ENCODE measurements around the gene SERAC1. TPM values are rescaled to one million over a fixed set of nuclear protein-coding genes. Genes with fewer than 3 reads are reported as not detected.

The SERAC1 gene
- total RNA-seq, 4 donors from 2014 or later: 22.9 to 36.5 (median 27.8) TPM

DNA sequence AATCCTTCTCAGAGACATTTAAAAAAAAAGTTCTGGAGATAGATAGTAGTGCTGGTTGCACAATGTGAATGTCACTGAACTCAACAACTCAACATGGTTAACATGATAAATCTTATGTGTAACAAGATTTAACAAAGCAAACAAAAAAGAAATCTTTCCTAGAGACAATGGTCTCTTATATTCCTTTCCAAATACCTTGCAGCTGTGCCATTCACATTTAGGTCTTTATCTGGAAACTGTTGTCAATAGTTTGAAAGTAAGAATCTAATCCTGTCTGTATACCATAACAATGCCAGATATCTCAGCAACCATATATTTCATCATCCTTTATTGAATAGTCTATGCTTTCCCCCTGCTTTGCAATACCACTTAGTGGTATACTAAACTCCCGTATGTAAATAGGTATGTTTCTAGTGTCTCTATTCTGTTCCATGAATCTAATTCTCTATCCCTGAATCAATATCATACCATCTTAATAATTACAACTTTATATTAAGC is 2.1 kb downstream of the SERAC1 start:
- H3K27me3 ChIP-seq: no peaks in the 10 kb centered on the region
- WGBS, 2 donors (ENCODE audit: low coverage in 1 of 2): 100% methylated on average over 1 of the region's 1 CpG
- H3K4me1 ChIP-seq: peaks cover 3 to 33% (median 5%) of the 10 kb centered on the region in 3 donors
- ATAC-seq: no peak
- no peaks in the 10 kb centered on the region for H3K36me3 ChIP-seq
- no peak overlapping the region for H3K4me3 ChIP-seq
- no peak overlapping the region for H3K27ac ChIP-seq
- TF ChIP-seq POLR2AphosphoS5 (IDR thresholded peaks at IDR 0.05) (no peak), EP300 (IDR thresholded peaks at IDR 0.05) (no peak), POLR2A (IDR thresholded peaks at IDR 0.05) (no peak)
- TF ChIP-seq, protein P1, sequence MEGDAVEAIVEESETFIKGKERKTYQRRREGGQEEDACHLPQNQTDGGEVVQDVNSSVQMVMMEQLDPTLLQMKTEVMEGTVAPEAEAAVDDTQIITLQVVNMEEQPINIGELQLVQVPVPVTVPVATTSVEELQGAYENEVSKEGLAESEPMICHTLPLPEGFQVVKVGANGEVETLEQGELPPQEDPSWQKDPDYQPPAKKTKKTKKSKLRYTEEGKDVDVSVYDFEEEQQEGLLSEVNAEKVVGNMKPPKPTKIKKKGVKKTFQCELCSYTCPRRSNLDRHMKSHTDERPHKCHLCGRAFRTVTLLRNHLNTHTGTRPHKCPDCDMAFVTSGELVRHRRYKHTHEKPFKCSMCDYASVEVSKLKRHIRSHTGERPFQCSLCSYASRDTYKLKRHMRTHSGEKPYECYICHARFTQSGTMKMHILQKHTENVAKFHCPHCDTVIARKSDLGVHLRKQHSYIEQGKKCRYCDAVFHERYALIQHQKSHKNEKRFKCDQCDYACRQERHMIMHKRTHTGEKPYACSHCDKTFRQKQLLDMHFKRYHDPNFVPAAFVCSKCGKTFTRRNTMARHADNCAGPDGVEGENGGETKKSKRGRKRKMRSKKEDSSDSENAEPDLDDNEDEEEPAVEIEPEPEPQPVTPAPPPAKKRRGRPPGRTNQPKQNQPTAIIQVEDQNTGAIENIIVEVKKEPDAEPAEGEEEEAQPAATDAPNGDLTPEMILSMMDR (IDR thresholded peaks at IDR 0.05): no peak
- no peaks in the 10 kb centered on the region for H3K9me3 ChIP-seq

DNA sequence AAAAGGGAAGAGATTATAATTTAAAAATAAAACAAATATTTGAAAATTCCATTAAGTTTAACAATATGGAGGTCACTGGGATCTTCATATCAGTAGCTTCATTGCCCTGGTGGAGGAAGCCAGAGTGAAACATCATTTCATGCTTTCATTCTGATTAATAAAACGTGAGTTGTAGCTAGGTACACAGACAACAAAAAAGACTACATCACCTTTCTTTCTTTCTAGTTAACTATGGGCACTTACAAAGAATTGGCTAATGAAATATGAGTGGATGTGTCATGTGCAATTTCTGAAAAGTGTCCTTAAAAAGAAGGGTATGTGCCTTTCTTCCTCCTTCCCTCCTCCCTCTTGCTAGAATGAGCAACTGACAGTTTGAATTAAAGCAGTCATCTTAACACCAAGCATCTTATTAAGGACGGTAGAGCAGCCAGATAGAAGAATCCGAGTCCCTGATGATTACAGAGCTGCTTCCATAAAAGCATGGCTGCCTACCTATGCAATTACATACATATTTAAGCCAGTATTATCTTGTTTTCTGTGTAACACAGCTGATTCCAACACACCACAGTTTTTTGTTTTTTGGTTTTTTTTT is 3.4 kb downstream of the SERAC1 start:
- Histone ChIP-seq H3K27me3 (no peaks in the 10 kb centered on the region), H3K9me3 (no peaks in the 10 kb centered on the region), H3K27ac (no peak overlapping the region), H3K4me1 (peaks cover 0 to 26% (median 5%) of the 10 kb centered on the region in 3 donors), H3K36me3 (no peaks in the 10 kb centered on the region), H3K4me3 (no peak overlapping the region)
- WGBS, 2 donors (ENCODE audit: low coverage in 1 of 2): 85 to 86% methylated on average over 3 of the region's 3 CpGs
- no peak for ATAC-seq
- TF ChIP-seq, protein P1 (IDR thresholded peaks at IDR 0.05): no peak
- TF ChIP-seq POLR2A (IDR thresholded peaks at IDR 0.05): no peak
- TF ChIP-seq EP300 (IDR thresholded peaks at IDR 0.05): no peak
- TF ChIP-seq POLR2AphosphoS5 (IDR thresholded peaks at IDR 0.05): no peak

DNA sequence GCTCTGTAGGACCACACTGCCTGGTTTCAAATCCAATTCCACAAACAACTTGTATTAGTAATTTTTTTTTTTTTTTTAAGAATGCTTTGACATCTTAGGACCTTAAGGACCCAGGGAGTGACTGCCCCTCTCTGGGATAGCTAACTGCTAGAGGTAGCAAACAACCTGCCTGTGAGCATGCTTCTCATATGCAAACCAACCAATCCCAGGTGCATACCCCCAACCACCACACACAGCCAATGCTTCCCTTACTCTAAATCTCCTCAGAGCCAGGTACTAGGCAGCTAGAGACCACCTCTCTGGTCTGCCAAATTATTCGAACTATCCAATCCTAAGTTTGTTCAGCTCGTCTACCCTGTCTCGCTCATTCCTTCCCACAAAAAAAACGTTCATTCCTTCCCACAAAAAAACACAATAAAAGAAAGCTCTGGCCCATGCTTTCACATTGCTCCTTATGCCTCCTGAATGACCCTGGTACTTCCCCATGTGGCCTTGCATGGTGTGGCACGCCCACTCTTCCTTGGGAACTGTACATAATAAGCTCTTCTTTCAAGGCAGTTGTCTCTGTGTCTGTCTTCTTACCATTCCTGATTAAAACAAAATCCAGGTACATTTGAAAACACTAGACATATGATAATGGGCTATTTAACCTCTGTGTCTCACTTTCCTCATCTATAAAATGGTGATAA is 6.4 kb downstream of the SERAC1 start:
- no peak overlapping the region for H3K27ac ChIP-seq
- no peak for ATAC-seq
- 75 to 78% methylated on average over 5 of the region's 5 CpGs for WGBS, 2 donors (ENCODE audit: low coverage in 1 of 2)

DNA sequence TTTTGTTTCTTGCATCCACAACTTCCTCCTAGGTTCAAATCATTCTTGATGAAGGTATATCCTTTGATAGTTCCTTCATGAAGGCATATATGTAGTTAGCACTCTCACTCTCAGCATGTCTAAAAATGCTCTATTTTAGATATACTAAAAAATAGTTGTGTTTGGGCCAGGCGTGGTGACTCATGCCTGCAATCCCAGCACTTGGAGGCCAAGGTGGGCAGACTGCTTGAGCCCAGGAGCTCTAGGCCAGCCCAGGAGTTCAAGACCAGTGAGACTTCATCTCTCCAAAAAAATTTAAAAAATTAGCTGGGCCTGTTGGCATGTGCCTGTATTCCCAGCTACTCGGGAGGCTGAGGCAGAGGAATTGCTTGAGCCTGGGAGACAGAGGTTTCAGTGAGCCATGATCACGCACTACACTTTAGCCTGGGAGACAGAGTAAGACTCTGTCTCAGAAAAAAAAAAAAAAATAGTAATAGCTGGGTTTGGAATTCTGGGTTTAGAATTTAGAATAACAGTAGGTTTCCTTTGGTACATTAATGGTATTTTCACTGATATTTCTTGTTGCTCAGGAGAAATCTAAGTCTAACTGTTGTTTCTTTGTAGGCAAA is 7.0 kb downstream of the SERAC1 start:
- WGBS, 2 donors (ENCODE audit: low coverage in 1 of 2): 61 to 80% methylated on average over 2 to 3 of the region's 3 CpGs
- no peak overlapping the region for H3K27ac ChIP-seq
- H3K4me1 ChIP-seq: peaks cover 0 to 24% (median 0%) of the 10 kb centered on the region in 3 donors
- no peaks in the 10 kb centered on the region for H3K9me3 ChIP-seq
- no peak for TF ChIP-seq POLR2A (IDR thresholded peaks at IDR 0.05)
- TF ChIP-seq POLR2AphosphoS5 (IDR thresholded peaks at IDR 0.05): no peak
- no peak for TF ChIP-seq EP300 (IDR thresholded peaks at IDR 0.05)
- no peak overlapping the region for H3K4me3 ChIP-seq
- ATAC-seq: no peak
- H3K36me3 ChIP-seq: peaks cover 0 to 13% of the 10 kb centered on the region in 2 donors
- H3K27me3 ChIP-seq: no peaks in the 10 kb centered on the region

More for the DNA sequence above, 6.4 kb downstream of the SERAC1 start:
- H3K9me3 ChIP-seq: no peaks in the 10 kb centered on the region
- H3K4me3 ChIP-seq: no peak overlapping the region
- peaks cover 0 to 10% of the 10 kb centered on the region in 2 donors for H3K36me3 ChIP-seq
- peaks cover 0 to 26% (median under 1%) of the 10 kb centered on the region in 3 donors for H3K4me1 ChIP-seq
- TF ChIP-seq POLR2AphosphoS5 (IDR thresholded peaks at IDR 0.05) (no peak), POLR2A (IDR thresholded peaks at IDR 0.05) (no peak)
- H3K27me3 ChIP-seq: no peaks in the 10 kb centered on the region

DNA sequence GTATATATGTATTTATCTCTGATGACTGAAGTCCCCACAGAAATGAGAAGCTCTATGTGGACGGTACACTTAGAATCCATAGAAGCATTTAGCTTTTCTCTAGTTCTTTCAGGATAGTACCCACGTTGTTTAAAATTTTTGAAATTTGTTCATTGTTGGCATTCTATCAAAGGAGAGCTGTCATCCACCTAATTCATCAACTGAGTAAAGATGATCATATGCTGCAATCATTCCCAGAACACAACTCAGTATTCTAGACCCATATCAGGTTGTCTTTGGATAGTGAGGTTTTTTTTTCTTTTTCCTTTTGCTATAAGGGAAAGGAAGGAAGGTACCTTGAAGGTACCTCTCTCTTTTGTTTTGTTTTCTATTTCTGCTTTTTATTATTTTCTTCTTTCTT is 9.3 kb downstream of the SERAC1 start:
- no peak for ATAC-seq
- H3K4me3 ChIP-seq: no peak overlapping the region
- no peaks in the 10 kb centered on the region for H3K27me3 ChIP-seq
- peaks cover 0 to 24% (median 0%) of the 10 kb centered on the region in 3 donors for H3K4me1 ChIP-seq
- 30 to 43% methylated on average over 2 of the region's 2 CpGs for WGBS, 2 donors (ENCODE audit: low coverage in 1 of 2)
- TF ChIP-seq POLR2A (IDR thresholded peaks at IDR 0.05): no peak
- no peak for TF ChIP-seq EP300 (IDR thresholded peaks at IDR 0.05)
- TF ChIP-seq POLR2AphosphoS5 (IDR thresholded peaks at IDR 0.05): no peak
- TF ChIP-seq, protein P1 (IDR thresholded peaks at IDR 0.05): no peak
- H3K36me3 ChIP-seq: peaks cover 0 to 28% of the 10 kb centered on the region in 2 donors
- H3K27ac ChIP-seq: no peak overlapping the region
- no peaks in the 10 kb centered on the region for H3K9me3 ChIP-seq

All from gastroesophageal sphincter (tissue), 4 donors.